Measurements from ENCODE around the gene COPE. TPM values are rescaled to one million over a fixed set of nuclear protein-coding genes. Genes with fewer than 3 reads are reported as not detected.

The COPE gene
- total RNA-seq, 1 experiment from 2014 or later = 131 TPM

DNA sequence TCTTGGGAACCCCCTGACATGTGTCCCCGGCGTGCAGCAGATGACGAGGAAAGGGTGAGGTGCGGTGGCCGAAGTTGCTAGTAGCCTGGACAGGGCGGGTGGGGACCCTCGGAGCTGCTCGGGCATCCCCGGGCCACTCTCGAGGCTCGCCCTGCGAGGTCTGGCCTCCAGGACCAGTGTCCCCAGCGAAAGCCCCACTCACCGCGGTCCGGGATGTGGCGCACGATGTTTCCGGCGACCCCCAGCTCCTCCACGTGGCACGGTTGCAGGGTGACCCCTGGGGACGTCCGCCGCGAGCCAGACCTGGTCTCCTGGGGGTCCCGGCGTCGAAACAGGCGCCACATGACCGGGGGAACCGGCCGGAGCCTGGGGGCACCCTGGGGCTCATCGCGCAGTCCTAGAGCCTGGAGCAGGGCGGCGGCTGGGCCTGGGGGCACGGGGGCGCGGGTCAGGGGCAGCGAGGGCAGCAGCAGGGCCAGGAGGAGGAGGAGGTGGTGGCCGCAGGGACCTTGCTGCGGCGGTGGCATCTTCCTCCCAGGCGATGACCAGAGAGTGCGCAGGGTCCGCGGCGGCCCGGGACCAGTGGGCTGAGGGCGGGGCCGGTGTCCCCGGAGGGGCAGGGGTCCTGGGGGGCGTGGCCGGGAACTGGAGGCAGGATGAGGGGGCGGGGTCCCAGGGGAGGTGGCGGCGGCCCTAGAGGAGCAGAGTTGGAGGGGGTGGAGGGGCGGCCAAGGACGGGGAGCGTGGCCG, 49.2 kb downstream of the COPE start:
- DNase-seq (ENCODE audit: extremely low read depth, low read depth) = no peak

DNA sequence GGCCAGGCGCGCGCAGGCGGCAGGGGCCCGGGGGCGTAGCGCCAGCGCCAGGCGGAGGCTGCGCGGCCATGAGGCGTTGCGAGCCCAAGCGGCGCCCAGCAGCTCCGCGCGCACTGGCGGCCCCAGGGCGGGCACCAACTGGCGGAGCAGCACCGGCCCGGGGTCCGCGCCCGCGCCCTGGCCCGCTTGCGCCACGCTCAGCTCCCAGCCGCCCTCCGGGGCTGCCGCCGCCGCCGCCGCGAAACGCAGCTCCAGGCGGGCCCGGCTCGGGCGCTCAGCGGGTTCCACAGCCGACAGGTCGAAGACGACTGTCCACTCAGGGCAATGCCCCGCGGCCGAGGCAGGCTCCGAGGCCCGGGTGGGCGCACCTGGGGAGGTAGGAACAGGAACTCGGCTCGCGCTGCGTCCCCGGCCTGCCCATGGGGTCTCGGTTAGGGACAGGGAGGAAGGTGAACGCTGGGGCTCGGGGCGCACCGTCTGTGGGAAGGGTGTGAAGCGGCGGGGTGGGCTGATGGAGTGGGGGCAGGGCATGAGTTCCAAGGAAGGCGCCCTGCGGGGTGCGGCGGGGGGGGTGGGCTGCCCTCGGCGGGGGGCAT, 50.1 kb downstream of the COPE start:
- no peak for DNase-seq (ENCODE audit: extremely low read depth, low read depth)

DNA sequence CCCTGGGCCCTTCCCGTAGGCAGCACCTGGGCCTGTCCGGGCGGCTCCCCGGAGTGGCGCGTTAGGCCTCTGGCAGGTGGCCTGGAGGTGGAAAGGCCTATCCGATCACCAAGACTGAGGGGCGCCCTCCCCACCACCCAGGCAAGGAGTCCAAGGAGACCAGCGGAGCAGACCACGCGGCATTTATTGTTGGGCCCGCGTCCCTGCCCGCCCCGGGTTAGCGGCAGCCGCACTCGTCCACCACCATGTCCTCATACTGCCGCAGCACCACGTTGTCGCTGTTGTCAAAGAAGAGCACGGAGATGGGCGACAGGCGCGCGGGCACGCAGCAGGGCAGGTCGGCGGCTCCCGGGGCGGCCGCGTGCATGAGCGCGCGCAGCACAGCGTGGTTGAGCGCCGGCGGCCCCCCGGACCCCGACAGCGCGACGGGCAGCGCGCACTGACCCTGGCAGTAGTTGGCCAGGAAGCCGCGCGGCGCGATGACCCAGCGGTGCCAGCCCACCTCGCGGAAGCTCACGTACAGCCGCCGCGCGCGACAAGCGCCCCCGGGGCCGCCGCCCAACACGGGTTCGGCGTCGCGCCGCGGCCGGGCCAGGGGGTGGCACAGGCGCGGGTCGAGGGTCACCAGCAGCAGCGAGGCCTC, 50.7 kb downstream of the COPE start:
- DNase-seq (ENCODE audit: extremely low read depth, low read depth) = no peak

DNA sequence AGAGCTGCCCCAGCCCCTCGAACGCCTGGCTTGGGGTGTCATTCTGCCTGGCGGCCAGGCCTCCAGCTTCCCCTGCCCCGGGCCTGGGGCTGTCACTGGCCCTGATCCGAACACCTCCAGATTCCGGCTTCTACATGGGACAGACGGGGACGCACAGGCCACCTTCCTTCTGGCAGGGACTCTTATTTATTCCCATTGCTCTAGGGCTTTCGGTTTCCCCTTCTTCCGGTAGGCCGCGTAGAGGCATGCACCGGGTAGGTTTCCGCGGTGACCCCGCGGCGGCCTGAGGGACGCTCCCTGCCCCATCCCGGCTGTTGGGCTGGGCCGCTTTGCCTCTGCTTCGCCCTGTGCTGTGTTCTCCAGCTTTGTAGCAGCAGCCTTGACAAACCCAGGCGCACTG, 51.4 kb downstream of the COPE start:
- DNase-seq (ENCODE audit: extremely low read depth, low read depth) = no peak

DNA sequence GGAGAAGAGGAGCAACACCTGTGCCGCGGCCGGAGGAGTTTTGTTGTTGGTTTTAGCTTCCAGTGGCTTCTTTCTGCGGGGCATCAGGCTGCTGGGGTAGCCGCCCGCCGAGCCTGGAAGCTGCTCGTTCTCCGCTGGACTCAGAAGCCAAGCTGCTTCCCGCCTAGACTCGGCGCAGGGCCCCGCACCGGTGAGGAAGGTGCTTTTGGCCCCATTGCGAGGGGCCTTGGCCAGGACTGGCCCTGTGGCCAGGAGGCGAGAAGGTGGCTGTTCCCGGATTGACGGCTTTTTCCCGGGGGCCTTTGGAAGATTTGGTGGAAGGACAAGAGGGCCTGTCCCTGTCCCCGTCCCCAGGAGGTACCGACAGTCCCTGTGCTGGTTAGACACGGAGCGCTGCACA, 52.0 kb downstream of the COPE start:
- no peak for DNase-seq (ENCODE audit: extremely low read depth, low read depth)

DNA sequence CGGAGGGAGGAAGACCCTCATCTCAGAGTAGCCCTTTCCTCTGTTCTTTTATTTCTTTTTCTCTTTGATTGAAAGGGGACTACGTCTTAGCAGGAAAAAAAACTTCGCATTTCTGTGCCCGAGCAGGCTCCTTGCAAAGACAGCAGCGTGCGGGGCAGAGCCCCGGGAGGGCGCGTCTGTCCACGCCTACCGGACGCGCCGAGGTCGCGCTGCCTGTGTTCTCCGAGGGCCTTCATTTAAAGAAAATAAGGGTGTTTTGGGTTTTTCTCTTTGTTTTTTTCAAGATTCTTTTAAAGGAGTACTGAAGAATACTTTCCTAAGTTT, 52.4 kb downstream of the COPE start:
- DNase-seq (ENCODE audit: extremely low read depth, low read depth) = no peak

DNA sequence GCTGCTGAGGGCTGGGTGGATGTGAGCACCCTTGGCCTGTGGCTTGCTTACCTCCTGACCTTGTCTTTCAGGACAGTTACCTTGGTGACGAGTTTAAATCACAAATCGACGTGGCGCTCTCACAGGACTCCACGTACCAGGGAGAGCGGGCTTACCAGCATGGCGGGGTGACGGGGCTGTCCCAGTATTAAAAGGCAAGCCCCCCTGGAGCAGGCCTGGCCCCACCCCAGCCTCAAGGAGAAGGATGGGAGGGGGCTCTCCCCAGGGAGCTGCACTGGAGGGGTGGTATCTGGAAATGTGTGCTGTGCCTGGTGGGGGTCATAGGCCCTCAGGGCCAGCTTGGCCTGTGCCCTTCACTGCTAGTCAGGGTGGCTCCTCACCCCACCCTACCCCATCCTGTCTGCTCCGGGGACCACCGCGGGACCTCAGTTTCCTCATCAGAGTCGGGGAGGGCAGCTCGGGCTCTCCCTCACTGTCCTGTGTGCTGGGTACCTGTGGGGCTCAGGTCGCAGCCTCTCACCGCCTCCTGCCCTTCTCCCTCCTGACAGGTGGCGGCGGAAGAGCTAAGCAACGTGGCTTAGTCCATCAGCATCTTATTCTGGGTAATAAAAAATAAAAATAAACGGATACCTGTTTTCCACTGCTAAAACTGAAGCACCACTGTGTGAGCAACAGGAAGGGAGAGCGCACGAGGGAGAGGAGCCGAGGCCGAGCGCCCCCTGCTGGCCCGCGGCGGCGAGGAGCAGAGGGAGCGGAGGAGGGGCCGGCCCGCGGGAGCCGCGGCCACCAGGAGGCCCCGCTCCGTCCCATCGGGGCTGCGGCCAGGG, 53.0 kb downstream of the COPE start:
- peak; percentile 38 for DNase-seq (ENCODE audit: extremely low read depth, low read depth)

DNA sequence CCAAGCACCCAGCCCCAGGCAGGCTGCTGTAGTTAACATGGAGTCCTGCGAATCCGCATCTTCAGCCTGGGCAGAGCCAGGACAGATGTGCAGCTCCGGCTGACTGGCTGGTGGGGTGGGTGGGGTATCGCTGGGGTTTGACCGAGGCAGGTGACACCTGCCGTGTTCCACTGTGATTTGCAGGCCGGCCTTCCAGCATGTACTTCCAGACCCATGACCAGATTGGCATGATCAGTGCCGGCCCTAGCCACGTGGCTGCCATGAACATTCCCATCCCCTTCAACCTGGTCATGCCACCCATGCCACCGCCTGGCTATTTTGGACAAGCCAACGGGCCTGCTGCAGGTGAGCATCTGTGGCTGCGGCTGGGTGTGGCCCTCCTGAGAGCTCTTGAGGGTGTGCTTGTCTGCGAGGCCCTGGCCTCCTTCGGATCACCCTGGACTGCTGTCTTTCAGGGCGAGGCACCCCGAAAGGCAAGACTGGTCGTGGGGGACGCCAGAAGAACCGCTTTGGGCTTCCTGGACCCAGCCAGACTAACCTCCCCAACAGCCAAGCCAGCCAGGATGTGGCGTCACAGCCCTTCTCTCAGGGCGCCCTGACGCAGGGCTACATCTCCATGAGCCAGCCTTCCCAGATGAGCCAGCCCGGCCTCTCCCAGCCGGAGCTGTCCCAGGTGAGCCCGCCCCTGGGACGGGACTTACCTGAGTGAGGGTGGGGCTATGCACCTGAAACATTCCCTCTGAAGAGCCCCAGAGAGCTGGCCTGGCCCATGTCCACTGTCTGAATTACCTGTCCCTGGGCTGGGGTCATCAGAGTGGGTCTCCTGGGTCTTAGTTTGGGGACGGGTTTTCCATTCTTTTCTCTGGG, 53.8 kb downstream of the COPE start:
- DNase-seq (ENCODE audit: extremely low read depth, low read depth) = no peak

DNA sequence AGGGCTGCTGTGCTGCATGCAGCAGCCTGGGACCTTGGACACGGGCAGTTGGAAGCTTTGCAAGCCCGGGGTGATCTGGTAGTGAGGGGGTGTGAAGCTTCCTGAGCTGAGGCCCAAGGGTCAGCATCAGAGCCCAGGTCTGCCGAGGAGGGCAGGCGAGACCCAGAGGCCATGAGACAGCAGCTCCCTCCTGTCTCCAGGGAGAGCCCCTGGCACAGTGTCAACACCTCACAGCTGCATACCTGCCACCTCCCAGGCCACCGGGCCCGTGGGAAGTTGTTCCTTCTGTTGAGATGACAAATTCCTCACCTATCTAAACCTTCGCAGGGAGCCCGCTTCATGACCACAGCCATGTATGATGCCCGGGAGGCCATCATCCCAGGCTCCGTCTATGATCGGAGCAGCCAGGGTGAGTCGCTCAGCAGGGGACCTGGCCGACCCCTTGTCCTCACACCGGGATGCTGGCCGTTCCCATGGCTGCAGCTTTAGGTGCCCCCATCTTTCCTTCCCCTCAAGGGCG, 55.3 kb downstream of the COPE start:
- DNase-seq (ENCODE audit: extremely low read depth, low read depth) = no peak

DNA sequence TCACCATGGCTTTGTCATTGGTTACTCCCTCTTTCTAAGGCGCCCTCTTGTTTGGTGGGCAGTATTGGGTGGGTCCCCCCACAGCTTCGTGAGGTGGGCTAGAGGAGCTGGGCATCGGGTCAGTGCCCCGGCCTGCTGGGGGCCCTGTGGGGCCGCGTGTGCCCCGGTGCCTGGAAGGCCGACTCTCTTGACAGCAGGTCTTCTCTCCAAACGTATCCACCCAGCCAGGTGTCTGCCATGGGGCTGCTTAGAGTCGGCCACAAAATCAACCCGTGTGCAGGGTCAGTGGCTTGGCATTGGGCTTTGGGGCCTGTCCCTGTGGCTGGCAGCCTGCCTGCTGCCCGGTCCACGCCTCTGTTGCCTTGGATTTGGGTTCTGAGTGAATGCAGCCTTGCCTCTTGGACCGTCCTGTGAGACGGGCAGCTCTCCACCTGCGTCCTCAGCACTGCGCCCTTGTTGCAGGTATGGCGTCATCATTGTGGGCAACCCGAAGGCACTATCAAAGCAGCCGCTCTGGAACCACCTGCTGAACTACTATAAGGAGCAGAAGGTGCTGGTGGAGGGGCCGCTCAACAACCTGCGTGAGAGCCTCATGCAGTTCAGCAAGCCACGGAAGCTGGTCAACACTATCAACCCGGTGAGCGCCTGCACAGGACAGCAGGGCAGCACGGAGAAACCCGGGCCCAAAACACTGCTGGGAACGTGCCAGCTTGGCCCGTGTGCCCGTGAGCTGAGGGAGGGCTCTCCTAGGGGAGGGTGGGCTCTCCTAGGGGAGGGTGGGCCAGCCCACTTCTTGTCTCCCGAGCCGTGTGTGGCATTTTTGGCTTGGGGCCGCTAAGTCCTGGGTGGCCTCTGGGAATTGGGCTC, 56.0 kb downstream of the COPE start:
- DNase-seq (ENCODE audit: extremely low read depth, low read depth) = no peak

DNA sequence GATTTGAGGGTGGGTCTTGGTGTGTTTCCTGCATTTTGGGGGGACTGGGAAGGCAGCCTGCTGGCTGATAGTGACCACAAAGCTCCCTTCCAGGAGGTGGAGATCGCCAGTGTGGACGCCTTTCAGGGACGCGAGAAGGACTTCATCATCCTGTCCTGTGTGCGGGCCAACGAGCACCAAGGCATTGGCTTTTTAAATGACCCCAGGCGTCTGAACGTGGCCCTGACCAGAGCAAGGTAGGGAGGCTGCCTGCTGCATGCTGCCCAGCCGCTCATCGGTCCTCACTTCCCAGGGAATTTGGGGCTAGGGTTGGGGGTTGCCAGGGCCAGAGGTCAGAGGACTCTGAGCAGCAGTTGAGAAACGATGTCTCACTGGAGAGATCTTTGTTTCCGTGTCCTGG, 57.3 kb downstream of the COPE start:
- DNase-seq (ENCODE audit: extremely low read depth, low read depth) = no peak

DNA sequence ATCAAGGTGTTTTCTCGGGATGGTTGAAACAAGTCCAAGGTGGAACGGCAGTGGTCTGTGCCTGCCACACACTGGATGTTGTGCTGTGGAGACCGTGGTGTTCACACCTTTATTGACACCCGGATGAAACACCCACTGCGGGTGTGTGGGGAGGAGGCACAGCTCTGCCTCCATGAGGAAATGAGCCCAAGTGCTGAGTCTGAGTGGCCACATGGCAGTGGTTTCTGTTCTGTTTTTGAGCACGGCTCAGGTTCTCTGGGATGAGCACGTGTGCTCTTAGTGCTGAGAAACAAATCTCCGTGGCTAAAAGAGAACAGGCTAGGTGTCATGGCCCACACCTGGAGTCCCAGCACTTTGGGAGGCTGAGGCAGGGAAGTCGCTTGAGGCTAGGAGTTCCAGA, 58.0 kb downstream of the COPE start:
- DNase-seq (ENCODE audit: extremely low read depth, low read depth) = no peak

DNA sequence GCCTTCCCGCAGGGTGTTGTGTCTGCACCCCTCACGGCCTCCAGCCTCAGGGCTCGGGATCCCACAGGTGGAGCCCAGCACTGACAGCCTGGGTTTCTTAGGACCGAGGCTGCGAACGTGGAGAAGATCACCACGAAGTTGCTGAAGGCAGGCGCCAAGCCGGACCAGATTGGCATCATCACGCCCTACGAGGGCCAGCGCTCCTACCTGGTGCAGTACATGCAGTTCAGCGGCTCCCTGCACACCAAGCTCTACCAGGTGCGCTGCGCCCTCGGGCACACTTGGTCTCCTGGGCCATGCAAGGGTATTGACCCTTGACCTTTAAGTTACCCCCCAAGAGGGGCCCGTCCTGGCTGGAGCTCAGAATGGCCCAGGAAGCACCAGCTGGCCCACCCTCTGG, 58.5 kb downstream of the COPE start:
- no peak for DNase-seq (ENCODE audit: extremely low read depth, low read depth)

DNA sequence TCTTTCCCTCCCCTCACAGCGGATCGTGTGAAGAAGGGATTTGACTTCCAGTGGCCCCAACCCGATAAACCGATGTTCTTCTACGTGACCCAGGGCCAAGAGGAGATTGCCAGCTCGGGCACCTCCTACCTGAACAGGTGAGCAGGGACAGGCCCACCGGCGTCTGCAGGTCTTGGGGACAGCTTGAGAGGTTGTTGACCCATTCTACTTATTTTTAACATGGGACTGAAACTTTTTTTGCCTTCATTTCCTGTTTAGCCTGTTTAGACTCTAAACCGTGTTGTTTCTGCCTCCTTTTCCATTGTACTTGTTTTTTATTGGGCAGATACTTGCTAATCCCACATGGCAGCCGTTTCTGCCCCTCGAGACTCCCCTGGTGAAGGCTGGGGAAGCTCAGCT, 58.9 kb downstream of the COPE start:
- no peak for DNase-seq (ENCODE audit: extremely low read depth, low read depth)

DNA sequence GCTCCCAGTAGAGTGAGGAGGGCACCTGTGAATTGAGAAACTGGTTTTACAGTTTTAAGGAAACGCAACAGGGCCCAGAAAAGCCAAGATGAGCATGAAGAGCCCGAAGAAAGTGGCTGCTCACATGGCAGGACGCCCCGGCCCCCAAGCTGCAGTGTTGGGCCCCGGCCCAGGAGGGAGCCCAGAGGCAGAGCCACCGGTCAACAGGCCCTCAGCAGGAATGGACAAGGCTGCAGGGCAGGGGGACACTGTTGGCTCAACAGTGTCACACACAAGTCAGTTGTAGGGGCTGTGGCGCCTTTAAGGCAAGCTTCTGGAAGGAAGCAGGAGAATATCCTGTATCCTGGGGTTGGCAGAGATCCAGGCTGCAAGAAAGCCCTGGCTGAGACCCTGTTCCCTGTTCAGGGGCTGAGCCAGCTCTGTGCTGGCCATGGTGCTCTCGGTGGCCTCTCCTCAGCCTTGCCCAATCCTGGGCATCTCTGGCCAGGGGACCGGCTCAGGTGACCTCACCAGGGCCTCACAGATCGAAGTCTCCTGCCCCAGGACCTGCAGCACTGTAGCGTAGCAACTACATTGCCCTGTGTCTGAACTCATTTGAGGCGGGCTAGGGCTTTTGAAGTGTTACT, 59.4 kb downstream of the COPE start:
- DNase-seq (ENCODE audit: extremely low read depth, low read depth) = no peak

DNA sequence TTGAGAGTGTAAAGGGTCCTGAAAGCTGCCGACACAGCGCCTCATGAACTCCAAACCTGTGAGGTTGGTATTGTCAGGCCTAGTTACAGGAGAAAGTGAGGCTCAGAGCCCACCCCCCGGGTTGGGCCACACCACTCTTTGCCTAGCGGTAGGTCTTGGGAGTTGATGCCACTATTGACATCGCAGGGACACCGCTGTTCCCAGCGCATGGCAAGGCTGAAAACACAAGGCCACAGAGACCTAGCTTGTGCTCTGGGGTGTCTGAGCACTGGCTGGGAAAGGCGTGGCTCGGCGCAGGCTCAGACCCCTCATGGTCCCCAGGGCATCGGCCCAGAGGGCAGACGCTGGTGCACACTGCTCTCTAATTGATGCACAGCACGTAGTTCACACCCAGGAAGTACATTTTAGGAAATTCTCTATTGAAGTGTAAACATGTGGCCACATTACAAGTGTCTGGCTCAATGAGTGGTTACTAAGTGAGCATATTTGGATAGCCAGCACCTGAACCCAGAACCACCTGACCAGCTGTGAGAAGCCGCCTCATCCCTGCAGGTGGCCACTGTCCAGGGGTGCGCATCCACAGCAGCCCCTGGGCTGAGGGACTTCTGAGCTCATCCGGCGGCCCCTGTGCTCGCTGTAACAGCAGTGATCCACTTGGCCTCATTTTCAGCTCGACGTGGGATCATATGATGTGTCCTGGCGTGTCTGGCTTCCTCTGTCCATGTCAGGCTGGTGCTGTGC, 60.1 kb downstream of the COPE start:
- no peak for DNase-seq (ENCODE audit: extremely low read depth, low read depth)

DNA sequence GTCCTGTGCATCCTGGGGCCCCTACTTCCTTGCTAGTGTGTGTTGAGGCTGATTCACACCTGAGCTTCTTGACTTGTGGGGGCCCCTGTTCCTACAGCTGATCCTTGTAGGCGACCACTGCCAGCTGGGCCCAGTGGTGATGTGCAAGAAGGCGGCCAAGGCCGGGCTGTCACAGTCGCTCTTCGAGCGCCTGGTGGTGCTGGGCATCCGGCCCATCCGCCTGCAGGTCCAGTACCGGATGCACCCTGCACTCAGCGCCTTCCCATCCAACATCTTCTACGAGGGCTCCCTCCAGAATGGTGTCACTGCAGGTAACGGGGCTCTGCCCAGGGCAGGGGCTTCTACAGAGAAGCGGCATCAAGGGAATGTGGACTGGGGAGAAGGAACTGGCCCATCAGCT, 62.0 kb downstream of the COPE start:
- DNase-seq (ENCODE audit: extremely low read depth, low read depth) = no peak

Measured in NCI-H460 (cell line).